T-cell (primary cell): ENCODE measurements around the gene OR2V2. TPM values are rescaled to one million over a fixed set of nuclear protein-coding genes. Genes with fewer than 3 reads are reported as not detected.

Experiments
- ATAC-seq, 4 experiments: fragments of 200-7000 bp in 3 of 4; fragments of 150-1000 bp in 1 of 4; cut with Tn5 transposase; replicated peaks in 1 of 4; 1 replicate in 3 of 4; 2 replicates in 1 of 4; pipeline ENCODE4 v1.10.0; 2021; ENCODE audit warnings: moderate library complexity in 3 of 4, mild to moderate bottlenecking in 2 of 4, moderate number of reproducible peaks in 1 of 4
- CTCF ChIA-PET, 2 donors: fragments of 300-600 bp; sonication (Branson Sonifier 250); formaldehyde crosslinking; loops; one replicate each; lab custom pipeline; 2022; ENCODE audit warnings: antibody characterized with exemption in 2 of 2; lab: Charles Lee
- POLR2A ChIA-PET, 2 donors: fragments of 300-600 bp; sonication (Branson Sonifier 250); formaldehyde crosslinking; loops; one replicate each; lab custom pipeline; 2022; ENCODE audit warnings: antibody characterized with exemption in 2 of 2; lab: Charles Lee
- DNase-seq, 35 experiments: peaks; one replicate each; pipeline versions ENCODE4 v3.0.0 to v3.0.0-alpha.2; 2013 to 2023
- H3K27ac ChIP-seq: one replicate; pipeline ENCODE4 v1.5.1; 2013; ENCODE audit warnings: low read length
- H3K27me3 ChIP-seq, 2 experiments: replicated peaks in 1 of 2; 1 replicate in 1 of 2; 2 replicates in 1 of 2; pipeline versions ENCODE4 v1.6.1 to v1.7.0; 2013; ENCODE audit warnings: low read length in 1 of 2, mixed read lengths in 1 of 2; ENCODE audit not compliant: control insufficient read depth in 2 of 2, insufficient read depth in 2 of 2; ENCODE audit errors: extremely low read depth in 1 of 2
- H3K36me3 ChIP-seq, 2 donors: 1 replicate in 1 of 2; 2 replicates in 1 of 2; pipeline versions ENCODE4 v1.6.1 to v1.7.0; 2013; ENCODE audit warnings: low read length in 1 of 2; ENCODE audit not compliant: control insufficient read depth in 2 of 2, insufficient read depth in 1 of 2; ENCODE audit errors: extremely low read depth in 1 of 2
- H3K4me1 ChIP-seq, 2 experiments: 1 replicate in 1 of 2; 2 replicates in 1 of 2; pipeline versions ENCODE4 v1.6.1 to v1.7.0; 2013; ENCODE audit warnings: low read length in 2 of 2, mixed read lengths in 1 of 2; ENCODE audit not compliant: insufficient read depth in 2 of 2, control insufficient read depth in 1 of 2; ENCODE audit errors: extremely low read depth in 1 of 2
- H3K4me3 ChIP-seq, 2 donors: 1 replicate in 1 of 2; 2 replicates in 1 of 2; pipeline versions ENCODE4 v1.5.1 to v1.7.0; 2013; ENCODE audit warnings: mild to moderate bottlenecking in 2 of 2, low read length in 1 of 2, moderate library complexity in 1 of 2; ENCODE audit not compliant: control insufficient read depth in 1 of 2; ENCODE audit errors: extremely low read depth in 1 of 2
- H3K9me3 ChIP-seq: 2 replicates; pipeline ENCODE4 v1.7.0; 2013
- H3K27ac Mint-ChIP-seq, 2 donors: one replicate each; pipeline ENCODE4 v1.8.0; 2020 to 2021; ENCODE audit warnings: mild to moderate bottlenecking in 2 of 2, mixed read lengths in 2 of 2
- H3K27me3 Mint-ChIP-seq, 2 donors: one replicate each; pipeline ENCODE4 v1.8.0; 2021 to 2022; ENCODE audit warnings: mixed read lengths in 2 of 2
- H3K36me3 Mint-ChIP-seq: one replicate; pipeline ENCODE4 v1.8.0; 2021; ENCODE audit warnings: mixed read lengths
- H3K4me1 Mint-ChIP-seq, 3 donors: one replicate each; pipeline ENCODE4 v1.8.0; 2020 to 2022; ENCODE audit warnings: mixed read lengths in 3 of 3, mild to moderate bottlenecking in 1 of 3
- H3K4me3 Mint-ChIP-seq, 3 donors: one replicate each; pipeline ENCODE4 v1.8.0; 2020 to 2022; ENCODE audit warnings: mild to moderate bottlenecking in 3 of 3, mixed read lengths in 3 of 3, moderate library complexity in 3 of 3
- H3K9me3 Mint-ChIP-seq, 3 donors: one replicate each; pipeline ENCODE4 v1.8.0; 2020 to 2022; ENCODE audit warnings: mixed read lengths in 3 of 3
- WGBS: methylation state at CpG from one replicate; pipeline ENCODE4 v1.1.5; 2013; ENCODE audit warnings: missing lambda C conversion rate; ENCODE audit not compliant: insufficient coverage; 5-methylcytosine and 5-hydroxymethylcytosine counted together
- total RNA-seq, 35 experiments: library from RNA in 6 of 35; stranded (reverse) in 6 of 35; fragments of 120-200 nt in 1 of 35; gene quantifications; one replicate each; pipeline versions ENCODE4 v1.2.1 to v1.2.4 and lab custom pipeline; 2013 to 2026

The OR2V2 gene
- total RNA-seq, 5 donors from 2014 or later (not counting 1 experiment from before 2014, with no cell fraction given) = not detected

GRCh38 chr5:181190711-181191525, 43.5 kb downstream of the OR2V2 start:
- Mint-ChIP-seq H3K4me1 (peaks cover 39 to 56% (median 41%) of the 10 kb centered on the region in 3 donors), H3K4me3 (peak overlapping the region; percentile 94 to 95 (median 94)), H3K9me3 (peaks cover 0 to 4% (median 0%) of the 10 kb centered on the region in 3 donors), H3K27ac (peak overlapping the region; percentile 95 to 96), H3K36me3 (peaks cover 10% of the 10 kb centered on the region), H3K27me3 (peaks cover 6 to 12% of the 10 kb centered on the region in 2 donors)
- peak overlapping the region; percentile 66 for H3K27ac ChIP-seq
- ATAC-seq (peak; percentile 6 to 13 (median 12)), DNase-seq (peak in 15 of 35 experiments; percentile 18 to 74 (median 39))
- WGBS = under 1% methylated on average over 64 of the region's 66 CpGs
- ChIA-PET POLR2A (interaction anchor here (0.5 to 1.8 kb wide), 4 partner anchors 15 to 32 kb away, joined by 3 to 5 read pairs (median 4); partner anchors contain the start of gene TRIM41 (in 2 of the 2)), CTCF (interaction anchor here in 1 of 2 donors (1.1 to 3.8 kb wide), 8 partner anchors 14 to 71 kb away, joined by 4 to 29 read pairs (median 6); partner anchors contain the start of genes RACK1, TRIM41, TRIM52 and TRIM7)
- peaks cover 2 to 42% of the 10 kb centered on the region in 2 experiments for H3K4me1 ChIP-seq
- H3K27me3 ChIP-seq = no peaks in the 10 kb centered on the region
- no peaks in the 10 kb centered on the region for H3K36me3 ChIP-seq
- H3K9me3 ChIP-seq = no peaks in the 10 kb centered on the region
- peak overlapping the region; percentile 70 to 99 for H3K4me3 ChIP-seq

DNA sequence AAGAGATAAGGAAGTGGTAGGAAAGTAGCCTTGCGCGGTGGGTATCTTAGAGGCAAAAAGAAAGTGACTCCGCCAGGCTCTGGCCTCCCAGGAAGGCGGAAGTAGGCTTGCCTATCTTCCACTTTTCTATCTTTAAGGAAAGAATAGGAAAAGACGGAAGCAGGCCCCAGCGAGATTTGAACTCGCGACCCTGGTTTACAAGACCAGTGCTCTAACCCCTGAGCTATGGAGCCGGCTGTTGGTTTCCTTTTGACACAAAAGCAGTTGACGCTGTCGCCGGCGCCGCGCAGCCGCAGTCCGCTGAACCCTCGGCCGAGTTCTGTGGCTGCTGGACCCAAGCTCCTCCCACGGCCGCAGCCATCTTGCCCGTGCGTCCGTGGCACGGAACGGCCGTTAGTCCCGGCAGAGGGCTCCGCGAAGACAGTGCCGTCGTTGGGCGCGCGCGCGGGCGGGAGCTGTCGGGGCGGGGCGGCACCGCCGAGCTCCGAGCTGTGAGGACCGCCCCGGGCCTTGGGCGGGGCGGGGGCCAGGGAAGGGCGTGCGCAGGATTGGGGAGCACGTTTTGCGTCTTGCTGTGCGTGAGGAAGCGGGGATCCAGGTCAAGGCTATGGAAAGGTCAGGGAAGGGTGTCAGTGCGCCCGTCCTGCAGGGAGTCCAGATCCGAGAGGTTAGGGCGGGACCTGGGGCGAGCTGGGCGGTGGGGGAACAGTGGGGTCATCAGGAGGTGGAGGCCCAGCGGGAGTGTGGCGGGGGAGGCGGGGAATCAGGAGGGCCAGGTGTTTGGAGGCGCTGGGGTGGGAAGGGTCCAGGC, 44.3 kb downstream of the OR2V2 start:
- peaks cover 32 to 54% (median 34%) of the 10 kb centered on the region in 3 donors for H3K4me1 Mint-ChIP-seq
- H3K27ac Mint-ChIP-seq = peak overlapping the region; percentile 95 to 96
- under 1% methylated on average over 59 of the region's 64 CpGs for WGBS
- Histone ChIP-seq H3K36me3 (no peaks in the 10 kb centered on the region), H3K4me3 (peak overlapping the region; percentile 70 to 99), H3K4me1 (peaks cover 2 to 42% of the 10 kb centered on the region in 2 experiments), H3K27me3 (no peaks in the 10 kb centered on the region), H3K27ac (peak overlapping the region; percentile 69), H3K9me3 (no peaks in the 10 kb centered on the region)
- ATAC-seq = peak; percentile 60 to 74 (median 68)
- H3K4me3 Mint-ChIP-seq = peak overlapping the region; percentile 94 to 95 (median 94)
- peaks cover 10% of the 10 kb centered on the region for H3K36me3 Mint-ChIP-seq
- DNase-seq = peak; percentile 78 to 99 (median 93)
- ChIA-PET POLR2A (interaction anchor here (0.5 to 1.8 kb wide), 3 partner anchors 15 to 32 kb away, joined by 4 to 5 read pairs (median 4); partner anchors contain the start of gene TRIM41 (in 2 of the 2)), CTCF (interaction anchor here in 1 of 2 donors (0.6 to 1.6 kb wide), 6 partner anchors 13 to 472 kb away, joined by 4 to 29 read pairs (median 4); partner anchors contain the start of genes RACK1 and TRIM7)
- peaks cover 0 to 4% (median 0%) of the 10 kb centered on the region in 3 donors for H3K9me3 Mint-ChIP-seq
- peaks cover 6 to 12% of the 10 kb centered on the region in 2 donors for H3K27me3 Mint-ChIP-seq

- Histone ChIP-seq H3K27me3 (no peaks in the 10 kb centered on the region), H3K4me3 (peak overlapping the region; percentile 70 to 99), H3K27ac (peak overlapping the region; percentile 69), H3K9me3 (no peaks in the 10 kb centered on the region), H3K36me3 (no peaks in the 10 kb centered on the region), H3K4me1 (peaks cover 2 to 39% of the 10 kb centered on the region in 2 experiments)
- peaks cover 0 to 4% (median 0%) of the 10 kb centered on the region in 3 donors for H3K9me3 Mint-ChIP-seq
- POLR2A ChIA-PET = interaction anchor here in 1 of 2 donors (1.8 kb wide), 1 partner anchor 15 kb away, joined by 5 read pairs; no protein-coding TSS in a partner anchor
- 55% methylated on average over 9 of the region's 12 CpGs for WGBS
- H3K4me3 Mint-ChIP-seq = peak overlapping the region; percentile 94 to 95 (median 94)
- ATAC-seq (no peak), DNase-seq (no peak)
- peaks cover 6 to 12% of the 10 kb centered on the region in 2 donors for H3K27me3 Mint-ChIP-seq
- H3K36me3 Mint-ChIP-seq = peaks cover 10% of the 10 kb centered on the region
- H3K4me1 Mint-ChIP-seq = peaks cover 32 to 50% (median 32%) of the 10 kb centered on the region in 3 donors
- H3K27ac Mint-ChIP-seq = peak overlapping the region; percentile 95 to 96
- CTCF ChIA-PET = interaction anchor here in 1 of 2 donors (0.5 to 1.6 kb wide), 7 partner anchors 12 to 473 kb away, joined by 4 to 29 read pairs (median 4); partner anchors contain the start of genes RACK1 and TRIM7
Measured at GRCh38 chr5:181192337-181193046, 45.1 kb downstream of the OR2V2 start.

DNA sequence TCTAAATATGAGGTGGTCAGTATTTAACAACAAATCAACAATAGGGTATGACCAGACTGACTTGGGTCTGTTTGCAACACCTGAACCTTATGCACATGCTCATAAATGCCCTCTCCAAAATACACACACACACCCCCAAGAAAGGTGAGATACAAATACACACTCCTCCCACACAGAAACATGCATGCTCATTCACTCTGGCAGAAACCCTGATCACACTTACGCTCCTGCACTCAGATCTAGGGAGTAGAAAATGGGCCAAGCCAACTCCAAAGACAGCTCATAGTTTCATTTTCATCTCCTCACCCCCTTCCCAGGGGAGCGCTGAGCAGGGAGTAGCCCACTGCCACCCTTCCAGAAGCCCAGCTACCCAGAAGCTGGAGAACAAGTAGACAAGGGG, 46.3 kb downstream of the OR2V2 start:
- CTCF ChIA-PET = interaction anchor here in 1 of 2 donors (0.7 kb wide), 1 partner anchor 19 kb away, joined by 4 read pairs; no protein-coding TSS in a partner anchor
- WGBS = 92% methylated on average over 2 of the region's 2 CpGs
- H3K9me3 ChIP-seq = no peaks in the 10 kb centered on the region

DNA sequence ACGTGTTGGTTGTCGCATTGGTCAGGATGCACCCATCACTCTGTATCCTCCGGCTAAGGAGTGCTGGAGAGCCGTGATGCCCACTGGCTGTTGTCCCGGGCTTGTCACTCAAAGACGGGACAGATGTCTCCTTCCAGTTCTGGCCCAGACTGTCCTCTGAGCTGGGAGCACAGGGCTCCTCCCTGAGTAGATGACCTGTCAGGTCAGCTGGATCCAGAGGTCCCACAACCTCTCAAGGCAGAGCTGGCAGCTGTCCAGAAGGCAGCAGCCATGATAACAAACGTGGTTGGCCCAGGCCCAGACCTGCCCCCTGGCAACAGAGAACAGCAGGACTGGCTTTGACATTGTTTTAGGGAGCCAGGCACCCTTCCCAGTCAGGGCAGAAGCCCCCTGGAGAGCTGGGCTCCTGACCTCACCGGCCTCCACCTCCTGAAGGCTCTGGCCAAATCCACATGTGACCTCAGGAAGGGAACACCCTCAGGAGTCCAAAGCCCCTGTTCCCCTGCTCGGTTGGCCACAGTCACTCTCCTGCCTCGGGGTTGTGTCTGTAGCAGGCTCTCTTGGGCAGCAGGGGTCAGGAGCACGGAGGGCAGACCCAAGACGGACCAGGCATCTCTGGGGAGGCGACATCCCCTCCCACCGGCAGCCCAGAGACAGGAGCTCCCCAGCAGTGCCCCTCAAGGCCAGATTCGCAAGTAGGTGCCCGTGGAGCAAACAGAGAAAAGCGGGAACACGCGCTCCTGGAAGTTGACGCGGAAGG, 47.3 kb downstream of the OR2V2 start:
- POLR2A ChIA-PET = no interaction called here
- Mint-ChIP-seq H3K36me3 (peaks cover 4% of the 10 kb centered on the region), H3K9me3 (no peaks in the 10 kb centered on the region), H3K27me3 (peaks cover 5 to 6% of the 10 kb centered on the region in 2 donors), H3K4me3 (no peak overlapping the region), H3K4me1 (peaks cover 19 to 33% (median 20%) of the 10 kb centered on the region in 3 donors), H3K27ac (no peak overlapping the region)
- H3K4me1 ChIP-seq = peaks cover 2 to 25% of the 10 kb centered on the region in 2 experiments
- H3K4me3 ChIP-seq = no peak overlapping the region
- H3K9me3 ChIP-seq = no peaks in the 10 kb centered on the region
- H3K36me3 ChIP-seq = no peaks in the 10 kb centered on the region
- CTCF ChIA-PET = interaction anchor here (0.5 to 0.6 kb wide), 2 partner anchors 14 to 26 kb away, joined by 3 to 9 read pairs; no protein-coding TSS in a partner anchor
- WGBS = 89% methylated on average over 21 of the region's 21 CpGs
- no peaks in the 10 kb centered on the region for H3K27me3 ChIP-seq
- ATAC-seq (no peak), DNase-seq (no peak)
- no peak overlapping the region for H3K27ac ChIP-seq

More for the DNA sequence above, 46.3 kb downstream of the OR2V2 start:
- peaks cover 6 to 8% of the 10 kb centered on the region in 2 donors for H3K27me3 Mint-ChIP-seq
- H3K4me3 Mint-ChIP-seq = peak overlapping the region in 2 of 3 donors; percentile 26 to 94
- H3K27ac ChIP-seq = no peak overlapping the region
- peaks cover 7% of the 10 kb centered on the region for H3K36me3 Mint-ChIP-seq
- H3K36me3 ChIP-seq = no peaks in the 10 kb centered on the region
- ATAC-seq (no peak), DNase-seq (no peak)
- H3K27me3 ChIP-seq = no peaks in the 10 kb centered on the region
- no peak overlapping the region for H3K27ac Mint-ChIP-seq
- no peak overlapping the region for H3K4me3 ChIP-seq
- peaks cover 22 to 39% (median 23%) of the 10 kb centered on the region in 3 donors for H3K4me1 Mint-ChIP-seq
- POLR2A ChIA-PET = interaction anchor here in 1 of 2 donors (0.8 kb wide), 1 partner anchor 13 kb away, joined by 3 read pairs; no protein-coding TSS in a partner anchor
- peaks cover 2 to 29% of the 10 kb centered on the region in 2 experiments for H3K4me1 ChIP-seq
- peaks cover 0 to under 1% (median 0%) of the 10 kb centered on the region in 3 donors for H3K9me3 Mint-ChIP-seq
